Germinal center (tissue), 1 donor: ENCODE results near the gene OAF.

Experiments
- DNase-seq: peaks from one replicate; pipeline ENCODE4 v3.0.0; 2012; ENCODE audit warnings: mixed read lengths, low spot score

The OAF gene

DNA sequence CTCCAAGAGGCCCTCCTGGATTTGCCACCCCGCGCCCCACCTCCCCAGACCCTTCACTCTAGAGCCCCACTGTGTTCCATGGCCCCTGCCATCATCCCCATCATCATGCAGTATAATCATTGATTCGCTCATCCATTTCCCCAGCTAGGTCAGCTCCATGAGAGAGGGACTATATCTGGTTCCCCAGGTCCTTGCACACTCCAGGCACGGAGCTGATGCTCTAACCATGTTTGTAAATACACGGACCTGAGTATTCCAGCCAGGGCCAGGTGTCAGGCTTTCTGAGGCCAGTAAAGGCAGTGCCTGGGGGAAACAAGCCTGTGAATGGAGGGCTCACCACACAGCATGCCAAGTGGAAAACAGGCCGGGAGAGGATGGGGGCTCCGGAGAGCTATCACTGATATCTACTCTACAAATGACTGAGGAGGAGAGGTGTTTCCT is 27.1 kb upstream of the OAF start:
- DNase-seq = no peak

DNA sequence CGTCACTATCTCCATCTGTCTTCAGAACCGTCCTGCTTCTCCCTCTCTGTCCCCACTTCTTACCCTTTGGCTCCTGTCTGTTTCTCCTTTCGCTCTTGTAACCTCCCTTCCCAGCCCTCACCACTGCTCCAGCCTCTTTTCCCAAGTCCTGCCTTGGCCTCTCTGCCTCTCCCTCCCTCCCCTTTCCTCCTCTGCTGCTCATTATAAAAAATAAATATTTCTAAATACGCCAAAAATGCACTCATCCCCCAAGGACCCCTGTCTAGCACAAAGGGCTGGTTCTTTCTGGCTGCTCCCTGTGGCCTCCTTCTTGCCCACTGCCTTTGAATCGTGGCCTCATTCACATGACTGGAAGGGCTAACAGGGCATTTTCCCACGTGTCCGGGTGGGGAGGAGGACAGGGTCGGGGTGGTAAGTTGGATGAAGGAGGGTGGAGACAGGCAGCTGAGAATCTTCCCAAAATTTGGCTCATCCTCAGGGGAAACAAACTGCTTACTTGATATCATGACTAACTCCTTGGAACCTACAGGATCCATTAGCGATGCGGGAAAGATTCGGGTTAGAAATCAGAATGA is 26.4 kb upstream of the OAF start:
- no peak for DNase-seq

- DNase-seq = no peak
Measured at GRCh38 chr11:120184946-120185705, 25.7 kb upstream of the OAF start.

GRCh38 chr11:120185706-120186455 is 25.0 kb upstream of the OAF start:
- no peak for DNase-seq

DNA sequence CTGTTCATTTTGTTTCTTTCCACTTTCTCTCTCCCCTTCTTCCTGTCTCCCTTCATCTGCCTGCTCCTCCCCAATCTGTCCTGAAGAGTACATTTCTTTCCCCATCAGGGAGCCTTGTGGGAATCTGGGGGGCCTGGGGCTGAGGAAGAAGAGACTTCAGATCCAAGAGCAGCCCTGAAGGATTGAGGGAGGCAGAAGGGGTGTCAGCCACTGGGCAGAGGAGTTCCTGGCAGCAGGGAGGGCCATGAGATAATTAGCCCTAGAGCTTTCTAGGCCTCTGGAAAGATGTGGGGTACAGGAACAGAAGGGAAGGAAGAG is 24.4 kb upstream of the OAF start:
- DNase-seq = no peak

GRCh38 chr11:120186774-120187591 is 23.8 kb upstream of the OAF start:
- DNase-seq = no peak

- no peak for DNase-seq
Measured at GRCh38 chr11:120188371-120188770, 22.5 kb upstream of the OAF start.

- no peak for DNase-seq
Measured at GRCh38 chr11:120188811-120189455, 21.9 kb upstream of the OAF start.

- DNase-seq = no peak
Measured at GRCh38 chr11:120191058-120191457, 19.8 kb upstream of the OAF start.

DNA sequence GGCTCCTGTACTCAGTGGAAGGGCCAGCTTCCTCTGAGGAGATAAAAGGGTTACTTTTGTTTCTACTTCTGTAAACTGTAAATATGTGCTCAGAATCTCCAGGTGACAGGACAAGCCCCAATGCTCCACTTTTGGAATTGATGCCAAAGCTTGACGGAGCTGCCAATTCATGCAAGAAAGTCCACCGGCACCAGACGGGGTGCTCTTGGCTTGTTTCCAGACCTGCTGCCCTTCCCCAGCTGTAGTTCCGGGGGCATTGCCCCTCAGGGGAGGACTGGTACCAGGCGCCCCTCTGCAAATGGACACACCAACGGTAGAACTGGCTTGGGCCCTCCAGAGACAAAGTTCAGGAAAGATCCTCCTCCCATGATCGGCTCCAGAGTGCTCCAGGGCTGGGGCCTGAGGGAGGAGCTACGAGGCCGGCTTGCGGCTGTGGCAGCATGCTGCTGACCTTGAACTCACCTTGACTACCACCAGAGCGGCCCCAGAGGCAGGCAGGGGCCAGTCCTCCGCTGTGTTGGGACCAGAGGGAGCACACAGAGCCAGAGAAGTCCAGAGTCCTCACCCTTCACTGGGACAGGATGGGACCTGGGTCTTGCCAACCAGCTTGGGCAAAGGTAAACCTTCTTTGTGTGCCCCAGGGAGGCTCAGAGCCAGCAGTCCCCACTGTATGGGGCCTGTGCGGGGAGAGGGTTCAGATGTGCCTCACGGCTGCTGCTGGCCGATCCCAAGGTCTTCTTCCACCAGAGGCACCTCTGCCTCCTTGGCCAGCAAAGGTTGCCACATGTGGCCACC is 17.8 kb upstream of the OAF start:
- DNase-seq = no peak

DNA sequence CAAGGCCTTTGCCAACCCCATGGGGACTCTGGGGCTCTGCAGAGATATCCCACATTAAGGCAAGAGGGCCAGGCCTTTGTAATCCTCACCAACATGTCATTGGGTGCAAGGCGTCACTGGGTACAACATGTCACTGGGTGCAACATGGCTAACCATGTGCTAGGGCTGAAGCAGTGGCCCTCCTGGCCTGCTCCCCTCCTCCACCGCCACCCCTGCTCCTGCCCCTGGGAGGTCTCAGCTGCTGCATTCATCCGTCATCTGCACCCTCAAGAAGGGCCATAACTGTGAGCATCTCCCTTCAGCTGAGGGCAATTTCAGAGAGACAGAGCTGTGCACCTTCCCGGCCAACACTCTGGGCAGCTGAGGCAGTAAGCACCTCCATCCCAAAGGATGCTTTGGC is 16.7 kb upstream of the OAF start:
- no peak for DNase-seq

GRCh38 chr11:120195601-120196320 is 15.1 kb upstream of the OAF start:
- DNase-seq = no peak

DNA sequence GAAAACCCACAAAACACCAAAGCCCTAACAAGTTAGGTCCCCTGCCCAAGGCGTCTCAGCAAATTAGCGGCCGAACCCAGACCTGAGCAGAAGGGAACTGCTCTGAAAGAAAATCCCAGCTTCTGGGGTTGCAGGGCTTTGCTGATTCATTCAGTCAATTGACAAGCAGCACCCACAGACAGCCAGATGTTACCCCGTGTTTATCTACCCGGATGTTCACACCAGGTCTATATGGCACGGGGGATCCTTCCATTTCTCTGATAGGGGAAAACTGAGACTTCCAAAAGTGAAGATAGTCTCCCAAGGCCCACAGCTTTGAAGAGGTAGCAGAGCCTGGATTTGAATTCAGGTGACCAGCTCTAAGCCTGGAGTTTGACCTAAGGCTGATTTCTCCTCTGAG is 14.0 kb upstream of the OAF start:
- DNase-seq = no peak

DNA sequence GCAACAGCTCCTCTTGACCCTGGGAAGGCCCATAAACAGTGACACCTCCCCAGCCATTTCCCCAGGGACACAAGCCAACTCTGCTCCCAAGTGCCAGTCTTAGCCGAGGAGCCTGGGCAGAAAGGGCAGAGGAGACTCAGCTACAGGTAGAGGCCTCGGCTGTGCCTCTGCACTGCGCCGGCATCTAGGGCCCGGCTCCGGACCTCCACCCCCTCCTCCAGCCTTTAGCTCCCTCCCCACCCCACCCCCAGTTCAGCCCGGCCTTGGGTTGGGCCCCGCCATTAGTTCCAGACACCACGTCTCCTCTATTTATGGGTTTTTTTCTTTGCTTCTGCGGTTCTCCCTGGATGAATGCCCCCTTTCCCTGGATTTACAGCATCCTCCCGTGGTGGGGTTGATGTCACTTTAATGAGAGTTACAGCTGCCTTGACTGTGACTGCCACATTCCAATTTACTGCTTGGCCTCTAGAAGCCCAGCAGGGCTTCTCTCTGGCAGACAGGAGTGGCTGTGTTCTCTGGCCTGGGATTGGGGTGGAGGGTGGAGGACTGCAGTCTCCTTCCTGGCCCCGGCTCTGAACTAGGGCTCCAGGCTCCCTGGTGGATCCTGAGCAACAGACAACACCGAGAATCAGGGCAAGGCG is 13.5 kb upstream of the OAF start:
- DNase-seq = no peak

GRCh38 chr11:120197977-120198376 is 12.9 kb upstream of the OAF start:
- no peak for DNase-seq

GRCh38 chr11:120198403-120198786 is 12.4 kb upstream of the OAF start:
- no peak for DNase-seq

GRCh38 chr11:120198787-120199469 is 11.9 kb upstream of the OAF start:
- no peak for DNase-seq

DNA sequence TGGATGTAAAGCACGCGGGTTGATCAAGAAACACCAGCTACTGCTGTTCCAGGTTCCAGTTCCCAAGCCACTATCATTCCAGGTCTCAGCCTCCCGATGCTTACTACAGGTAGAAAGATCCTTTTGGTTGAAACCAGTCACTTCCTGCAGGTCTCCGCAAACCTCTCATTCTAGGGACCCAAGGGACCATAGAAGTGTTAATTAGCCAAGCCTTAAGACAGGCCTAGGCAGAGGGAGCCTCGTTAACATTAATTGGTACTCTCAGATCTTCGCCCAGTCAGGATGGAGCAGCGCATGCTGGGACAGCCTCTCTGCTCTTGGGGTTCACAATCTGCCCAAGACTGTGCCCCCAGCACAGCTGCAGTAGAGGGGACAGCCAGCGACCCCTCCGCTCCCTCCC is 11.2 kb upstream of the OAF start:
- no peak for DNase-seq

- no peak for DNase-seq
Measured at GRCh38 chr11:120200677-120201076, 10.2 kb upstream of the OAF start.
